ENCODE results near the gene KLHL3. TPM values are rescaled to one million over a fixed set of nuclear protein-coding genes. Genes with fewer than 3 reads are reported as not detected.

The KLHL3 gene
- total RNA-seq, 1 experiment from 2014 or later, result 3.5 TPM

DNA sequence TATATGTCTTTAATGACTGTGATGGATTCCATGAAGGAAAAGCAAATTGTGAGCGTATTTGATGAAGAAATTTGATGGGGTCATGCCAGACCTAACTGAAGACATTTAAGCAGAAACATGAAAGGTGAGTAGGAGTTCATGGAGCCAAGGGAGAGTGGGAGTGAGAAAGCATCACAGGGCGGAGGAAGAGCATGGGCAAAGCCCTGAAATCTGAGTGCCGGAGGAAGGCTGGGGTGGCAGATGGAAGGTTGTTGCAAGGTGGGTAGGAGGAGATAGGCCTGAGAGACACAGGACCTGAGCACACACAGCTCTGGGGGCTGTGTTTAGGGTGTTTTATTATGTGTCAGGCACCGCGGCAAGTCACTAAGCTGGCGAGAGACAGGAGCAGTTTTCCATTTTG, 136.4 kb downstream of the KLHL3 start:
- Mint-ChIP-seq H3K27ac (ENCODE audit: unreplicated experiment) (no peak overlapping the region), H3K4me3 (ENCODE audit: unreplicated experiment) (no peak overlapping the region), H3K36me3 (ENCODE audit: insufficient read depth, unreplicated experiment) (no peaks in the 10 kb centered on the region), H3K4me1 (ENCODE audit: low read depth, unreplicated experiment) (no peaks in the 10 kb centered on the region), H3K27me3 (ENCODE audit: insufficient read depth, unreplicated experiment) (peaks cover 27% of the 10 kb centered on the region), H3K9me3 (ENCODE audit: unreplicated experiment) (no peaks in the 10 kb centered on the region)
- Histone ChIP-seq H3K4me3 (ENCODE audit: low read depth, low read length) (no peak overlapping the region), H3K36me3 (ENCODE audit: control insufficient read depth, insufficient read depth, low read length) (no peaks in the 10 kb centered on the region), H3K4me1 (no peaks in the 10 kb centered on the region), H3K27me3 (replicated peaks; ENCODE audit: control insufficient read depth, insufficient read depth, low read length) (no peaks in the 10 kb centered on the region; the same call in 1 of the 2 replicates), H3K9me3 (no peaks in the 10 kb centered on the region)
- POLR2A ChIA-PET, result no interaction called here
- BruUV-seq (replicated peaks), result no TSS peak
- intact Hi-C loops (cut with micrococcal nuclease; ENCODE audit: unreplicated experiment), result no loop called here
- DNase-seq, result no peak
- CTCF ChIA-PET, result no interaction called here
- TF ChIP-seq, protein P1, sequence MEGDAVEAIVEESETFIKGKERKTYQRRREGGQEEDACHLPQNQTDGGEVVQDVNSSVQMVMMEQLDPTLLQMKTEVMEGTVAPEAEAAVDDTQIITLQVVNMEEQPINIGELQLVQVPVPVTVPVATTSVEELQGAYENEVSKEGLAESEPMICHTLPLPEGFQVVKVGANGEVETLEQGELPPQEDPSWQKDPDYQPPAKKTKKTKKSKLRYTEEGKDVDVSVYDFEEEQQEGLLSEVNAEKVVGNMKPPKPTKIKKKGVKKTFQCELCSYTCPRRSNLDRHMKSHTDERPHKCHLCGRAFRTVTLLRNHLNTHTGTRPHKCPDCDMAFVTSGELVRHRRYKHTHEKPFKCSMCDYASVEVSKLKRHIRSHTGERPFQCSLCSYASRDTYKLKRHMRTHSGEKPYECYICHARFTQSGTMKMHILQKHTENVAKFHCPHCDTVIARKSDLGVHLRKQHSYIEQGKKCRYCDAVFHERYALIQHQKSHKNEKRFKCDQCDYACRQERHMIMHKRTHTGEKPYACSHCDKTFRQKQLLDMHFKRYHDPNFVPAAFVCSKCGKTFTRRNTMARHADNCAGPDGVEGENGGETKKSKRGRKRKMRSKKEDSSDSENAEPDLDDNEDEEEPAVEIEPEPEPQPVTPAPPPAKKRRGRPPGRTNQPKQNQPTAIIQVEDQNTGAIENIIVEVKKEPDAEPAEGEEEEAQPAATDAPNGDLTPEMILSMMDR (IDR thresholded peaks at IDR 0.05; ENCODE audit: insufficient read depth in 1 of 2, low read depth in 1 of 2, low read length in 1 of 2, severe bottlenecking in 1 of 2, unreplicated experiment in 1 of 2), result no peak

DNA sequence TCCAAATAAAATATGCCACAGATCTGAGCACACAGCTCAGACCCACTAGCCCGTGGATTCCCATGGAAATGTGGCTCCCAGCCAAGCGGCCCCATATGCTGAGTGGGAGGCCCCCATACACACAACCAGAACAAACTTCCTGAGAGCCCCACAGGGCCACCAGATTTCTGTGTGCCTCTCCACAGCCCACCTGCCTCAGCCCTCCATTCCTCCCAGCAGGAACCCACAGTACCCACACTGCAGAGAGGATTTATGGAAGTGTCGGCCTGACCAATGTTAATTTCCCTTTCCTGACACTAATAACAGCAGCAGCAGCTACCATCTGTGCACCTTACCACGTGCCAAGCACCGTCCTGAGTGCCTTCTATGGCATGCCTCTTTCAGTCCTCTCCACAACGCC, 137.5 kb downstream of the KLHL3 start:
- Mint-ChIP-seq H3K9me3 (ENCODE audit: unreplicated experiment) (no peaks in the 10 kb centered on the region), H3K4me1 (ENCODE audit: low read depth, unreplicated experiment) (no peaks in the 10 kb centered on the region), H3K27me3 (ENCODE audit: insufficient read depth, unreplicated experiment) (peaks cover 24% of the 10 kb centered on the region), H3K4me3 (ENCODE audit: unreplicated experiment) (no peak overlapping the region), H3K36me3 (ENCODE audit: insufficient read depth, unreplicated experiment) (no peaks in the 10 kb centered on the region), H3K27ac (ENCODE audit: unreplicated experiment) (no peak overlapping the region)
- POLR2A ChIA-PET, result no interaction called here
- intact Hi-C loops (cut with micrococcal nuclease; ENCODE audit: unreplicated experiment), result no loop called here
- H3K4me1 ChIP-seq, result no peaks in the 10 kb centered on the region
- no peaks in the 10 kb centered on the region for H3K36me3 ChIP-seq (ENCODE audit: control insufficient read depth, insufficient read depth, low read length)
- no peak overlapping the region for H3K4me3 ChIP-seq (ENCODE audit: low read depth, low read length)
- no peaks in the 10 kb centered on the region for H3K9me3 ChIP-seq
- no peaks in the 10 kb centered on the region; the same call in 1 of the 2 replicates for H3K27me3 ChIP-seq (replicated peaks; ENCODE audit: control insufficient read depth, insufficient read depth, low read length)
- TF ChIP-seq, protein P1 (IDR thresholded peaks at IDR 0.05; ENCODE audit: insufficient read depth in 1 of 2, low read depth in 1 of 2, low read length in 1 of 2, severe bottlenecking in 1 of 2, unreplicated experiment in 1 of 2), result no peak
- CTCF ChIA-PET, result no interaction called here
- BruUV-seq (replicated peaks), result no TSS peak
- DNase-seq, result no peak

DNA sequence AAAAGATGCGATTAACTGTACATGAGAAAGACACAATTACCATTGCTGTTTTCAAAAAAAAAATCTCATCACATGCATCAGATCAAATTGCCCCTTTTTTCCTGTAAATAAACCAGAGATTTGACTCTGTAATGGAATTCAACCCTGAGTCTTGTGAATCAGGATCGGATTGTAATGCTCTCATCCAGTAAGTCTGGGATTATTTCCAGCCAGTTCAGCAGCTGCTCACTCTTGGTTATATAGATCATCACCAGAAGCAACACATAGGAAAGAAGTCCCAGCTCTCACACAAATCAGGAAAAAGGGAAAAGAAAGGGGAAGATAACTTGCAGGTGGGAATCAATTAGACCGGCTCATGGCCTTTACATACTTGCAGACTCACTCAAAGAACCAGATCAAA, 138.9 kb downstream of the KLHL3 start:
- peaks cover 32% of the 10 kb centered on the region for H3K27me3 Mint-ChIP-seq (ENCODE audit: insufficient read depth, unreplicated experiment)
- ChIA-PET CTCF (no interaction called here), POLR2A (no interaction called here)
- H3K36me3 Mint-ChIP-seq (ENCODE audit: insufficient read depth, unreplicated experiment), result no peaks in the 10 kb centered on the region
- H3K27ac Mint-ChIP-seq (ENCODE audit: unreplicated experiment), result no peak overlapping the region
- no peak for DNase-seq
- no peaks in the 10 kb centered on the region for H3K4me1 Mint-ChIP-seq (ENCODE audit: low read depth, unreplicated experiment)
- H3K36me3 ChIP-seq (ENCODE audit: control insufficient read depth, insufficient read depth, low read length), result no peaks in the 10 kb centered on the region
- H3K9me3 ChIP-seq, result peaks cover 7% of the 10 kb centered on the region
- H3K27me3 ChIP-seq (replicated peaks; ENCODE audit: control insufficient read depth, insufficient read depth, low read length), result no peaks in the 10 kb centered on the region; the same call in 1 of the 2 replicates
- no peak overlapping the region for H3K4me3 ChIP-seq (ENCODE audit: low read depth, low read length)
- no peak overlapping the region for H3K4me3 Mint-ChIP-seq (ENCODE audit: unreplicated experiment)
- H3K4me1 ChIP-seq, result no peaks in the 10 kb centered on the region
- intact Hi-C loops (cut with micrococcal nuclease; ENCODE audit: unreplicated experiment), result no loop called here
- TF ChIP-seq, protein P1 (IDR thresholded peaks at IDR 0.05; ENCODE audit: insufficient read depth in 1 of 2, low read depth in 1 of 2, low read length in 1 of 2, severe bottlenecking in 1 of 2, unreplicated experiment in 1 of 2), result no peak
- H3K9me3 Mint-ChIP-seq (ENCODE audit: unreplicated experiment), result peaks cover 10% of the 10 kb centered on the region
- no TSS peak for BruUV-seq (replicated peaks)

Data from Caco-2 (cell line).